Measurements from ENCODE around the gene BRSK2. TPM values are rescaled to one million over a fixed set of nuclear protein-coding genes. Genes with fewer than 3 reads are reported as not detected.
"Not testable (repeated sequence)": the region's sequence is repeated elsewhere in the genome, so short reads cannot be mapped to it uniquely, and the experiment has no call there.

BRSK2 gene
- total RNA-seq, 2 experiments from 2014 or later, result 0.46 to 0.97 TPM

DNA sequence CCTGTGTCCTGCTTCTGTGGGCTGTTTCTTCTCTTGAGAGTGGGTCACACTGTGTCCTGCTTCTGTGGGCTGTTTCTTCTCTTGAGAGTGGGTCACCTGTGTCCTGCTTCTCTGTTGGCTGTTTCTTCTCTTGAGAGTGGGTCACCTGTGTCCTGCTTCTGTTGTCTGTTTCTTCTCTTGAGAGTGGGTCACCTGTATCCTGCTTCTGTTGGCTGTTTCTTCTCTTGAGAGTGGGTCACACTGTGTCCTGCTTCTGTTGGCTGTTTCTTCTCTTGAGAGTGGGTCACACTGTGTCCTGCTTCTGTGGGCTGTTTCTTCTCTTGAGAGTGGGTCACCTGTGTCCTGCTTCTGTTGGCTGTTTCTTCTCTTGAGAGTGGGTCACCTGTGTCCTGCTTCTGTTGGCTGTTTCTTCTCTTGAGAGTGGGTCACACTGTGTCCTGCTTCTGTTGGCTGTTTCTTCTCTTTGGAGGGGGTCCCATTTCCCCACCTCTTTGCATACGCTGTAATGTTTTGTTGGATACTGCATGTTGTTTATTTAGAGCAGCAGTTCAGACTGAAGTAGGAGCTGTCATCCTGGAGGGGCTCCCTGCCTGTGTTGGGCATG, 28.6 kb downstream of the BRSK2 start:
- not testable (repeated sequence) for H3K27me3 Mint-ChIP-seq, H3K4me1 Mint-ChIP-seq, DNase-seq, H3K36me3 Mint-ChIP-seq, H3K4me3 Mint-ChIP-seq, H3K27ac Mint-ChIP-seq
- peaks cover 16% of the 10 kb centered on the region for H3K9me3 Mint-ChIP-seq

DNA sequence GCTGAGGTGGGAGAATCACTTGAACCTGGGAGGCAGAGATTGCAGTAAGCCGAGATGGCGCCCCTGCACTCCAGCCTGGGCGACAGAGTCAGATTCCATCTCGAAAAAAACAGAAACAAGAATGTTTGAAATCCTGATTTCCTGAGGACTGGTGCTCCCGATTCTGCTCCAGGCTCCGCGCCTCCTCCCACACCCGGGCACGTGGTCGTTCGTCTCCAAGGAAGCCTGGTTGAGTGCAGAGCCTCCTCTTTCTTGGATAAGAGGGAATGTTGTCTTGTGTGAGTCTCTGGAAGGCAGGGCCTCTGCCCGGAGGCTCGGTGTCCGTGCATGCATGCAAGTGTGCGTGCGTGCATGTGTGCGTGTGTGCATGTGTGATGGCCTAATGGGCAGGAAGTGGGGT, 30.1 kb downstream of the BRSK2 start:
- no peak overlapping the region for H3K4me3 Mint-ChIP-seq
- H3K36me3 Mint-ChIP-seq, result peaks cover 4% of the 10 kb centered on the region

DNA sequence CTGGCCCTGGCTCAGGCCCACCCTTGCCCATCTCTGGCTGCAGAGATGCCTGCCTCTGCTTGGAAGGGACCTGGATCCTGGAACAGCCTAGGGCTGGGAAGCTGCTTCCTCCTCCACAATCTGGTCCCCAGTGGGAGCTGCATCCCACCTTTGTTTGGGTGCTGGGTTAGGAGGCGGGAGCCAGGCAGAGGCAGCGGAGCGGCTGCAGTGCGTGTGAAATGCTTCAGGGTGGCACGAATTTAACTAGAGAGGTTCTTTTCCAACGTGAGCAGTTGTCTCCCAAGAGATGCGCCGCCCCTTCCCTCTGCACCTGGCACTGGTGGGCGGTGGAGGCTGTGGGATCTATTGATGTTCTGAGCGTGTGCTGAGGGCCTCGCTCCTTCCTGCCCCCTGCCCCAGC, 31.6 kb downstream of the BRSK2 start:
- H3K4me3 Mint-ChIP-seq, result no peak overlapping the region
- DNase-seq, result no peak
- peaks cover 4% of the 10 kb centered on the region for H3K36me3 Mint-ChIP-seq
- H3K27ac Mint-ChIP-seq, result no peak overlapping the region
- peaks cover 14% of the 10 kb centered on the region for H3K9me3 Mint-ChIP-seq
- H3K4me1 Mint-ChIP-seq, result no peaks in the 10 kb centered on the region
- peaks cover 3% of the 10 kb centered on the region for H3K27me3 Mint-ChIP-seq

More for the DNA sequence above, 30.1 kb downstream of the BRSK2 start:
- peaks cover 16% of the 10 kb centered on the region for H3K9me3 Mint-ChIP-seq
- no peaks in the 10 kb centered on the region for H3K4me1 Mint-ChIP-seq
- no peak overlapping the region for H3K27ac Mint-ChIP-seq
- DNase-seq, result no peak
- no peaks in the 10 kb centered on the region for H3K27me3 Mint-ChIP-seq

DNA sequence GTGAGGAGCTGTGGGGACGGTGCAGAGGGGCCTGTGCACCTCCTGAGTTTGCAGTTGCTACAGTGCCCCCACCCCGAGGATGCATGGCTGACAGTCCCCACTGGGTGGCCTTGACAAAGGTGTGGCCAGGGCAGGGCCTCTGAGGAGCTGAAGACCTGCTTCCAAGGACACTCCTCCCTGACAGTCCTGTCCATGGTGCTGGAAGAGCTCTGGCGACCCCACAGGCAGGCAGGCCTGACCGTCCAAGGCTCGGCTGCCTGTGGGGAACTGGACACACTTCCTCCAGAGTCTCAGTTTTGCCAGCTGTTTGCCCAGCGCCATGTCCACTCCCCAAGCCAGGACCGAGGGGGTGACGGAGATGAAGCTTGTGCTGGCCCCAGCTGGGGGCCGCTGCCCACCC, 32.7 kb downstream of the BRSK2 start:
- H3K36me3 Mint-ChIP-seq, result peaks cover 2% of the 10 kb centered on the region
- DNase-seq, result no peak
- H3K4me1 Mint-ChIP-seq, result no peaks in the 10 kb centered on the region
- no peak overlapping the region for H3K4me3 Mint-ChIP-seq
- no peak overlapping the region for H3K27ac Mint-ChIP-seq
- H3K27me3 Mint-ChIP-seq, result peaks cover 3% of the 10 kb centered on the region
- H3K9me3 Mint-ChIP-seq, result peaks cover 9% of the 10 kb centered on the region

DNA sequence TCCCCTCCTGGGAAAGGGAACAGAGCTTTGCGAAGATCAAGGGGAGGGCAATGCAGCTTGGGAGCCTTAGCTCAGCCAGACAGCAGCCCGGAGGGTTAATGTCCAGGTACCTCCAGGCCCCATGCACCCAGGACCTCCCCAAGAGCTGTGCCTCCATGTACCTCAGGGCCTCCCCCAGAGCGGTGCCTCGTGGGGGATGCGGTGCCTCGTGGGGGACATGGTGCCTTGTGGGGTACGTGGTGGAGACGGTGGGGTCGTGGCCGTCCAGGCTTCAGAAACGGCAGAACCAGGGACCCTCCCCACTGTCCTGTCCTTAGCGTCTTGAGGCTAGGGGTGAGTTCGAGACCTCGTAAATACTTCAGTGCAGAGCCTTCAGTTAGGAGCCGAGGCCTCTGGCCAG, 33.2 kb downstream of the BRSK2 start:
- Mint-ChIP-seq H3K4me3 (no peak overlapping the region), H3K27ac (no peak overlapping the region), H3K9me3 (peaks cover 9% of the 10 kb centered on the region), H3K27me3 (peaks cover 3% of the 10 kb centered on the region), H3K36me3 (peaks cover 2% of the 10 kb centered on the region), H3K4me1 (no peaks in the 10 kb centered on the region)
- no peak for DNase-seq

DNA sequence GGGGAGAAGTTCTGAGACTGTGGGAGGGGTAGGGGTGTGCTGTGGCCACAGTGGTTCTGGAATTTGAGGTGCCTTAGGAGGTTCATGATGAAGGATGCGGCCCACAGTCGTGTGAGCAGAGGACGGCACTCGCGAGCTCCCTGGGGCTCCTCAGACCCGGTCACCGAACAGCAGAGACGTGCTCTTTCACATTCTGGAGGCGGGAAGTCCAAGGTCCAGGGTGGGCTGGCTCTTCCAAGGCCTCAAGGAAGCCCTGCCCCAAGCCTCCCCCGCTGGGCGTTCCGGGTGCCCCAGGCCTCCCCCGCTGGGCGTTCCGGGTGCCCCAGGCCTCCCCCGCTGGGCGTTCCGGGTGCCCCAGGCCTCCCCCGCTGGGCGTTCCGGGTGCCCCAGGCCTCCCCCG, 33.7 kb downstream of the BRSK2 start:
- not testable (repeated sequence) for H3K36me3 Mint-ChIP-seq, H3K4me1 Mint-ChIP-seq, H3K27ac Mint-ChIP-seq, DNase-seq, H3K27me3 Mint-ChIP-seq, H3K4me3 Mint-ChIP-seq, H3K9me3 Mint-ChIP-seq

DNA sequence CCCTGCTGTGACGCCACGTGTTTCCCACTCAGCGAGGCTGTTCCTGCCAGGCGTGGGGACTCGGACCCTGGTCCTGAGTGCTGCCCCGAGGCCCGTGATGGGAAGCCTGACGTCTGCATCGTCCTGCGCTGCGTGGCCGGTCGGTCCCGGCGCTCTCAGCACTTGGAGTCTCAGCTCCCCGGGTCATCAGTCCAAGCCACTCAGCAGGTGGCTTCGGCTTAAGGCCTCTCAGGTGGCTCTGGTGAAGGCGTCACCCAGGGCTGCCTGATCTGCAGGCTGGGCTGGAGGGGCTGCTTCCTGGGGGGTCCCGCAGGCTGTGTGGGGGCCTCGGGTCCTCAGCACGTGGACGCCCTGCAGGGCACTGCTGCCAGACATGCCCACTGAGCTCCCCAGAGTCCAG, 35.3 kb downstream of the BRSK2 start:
- DNase-seq, result no peak
- Mint-ChIP-seq H3K27ac (no peak overlapping the region), H3K4me3 (no peak overlapping the region), H3K27me3 (peaks cover 3% of the 10 kb centered on the region), H3K36me3 (no peaks in the 10 kb centered on the region), H3K4me1 (no peaks in the 10 kb centered on the region), H3K9me3 (peaks cover 2% of the 10 kb centered on the region)

DNA sequence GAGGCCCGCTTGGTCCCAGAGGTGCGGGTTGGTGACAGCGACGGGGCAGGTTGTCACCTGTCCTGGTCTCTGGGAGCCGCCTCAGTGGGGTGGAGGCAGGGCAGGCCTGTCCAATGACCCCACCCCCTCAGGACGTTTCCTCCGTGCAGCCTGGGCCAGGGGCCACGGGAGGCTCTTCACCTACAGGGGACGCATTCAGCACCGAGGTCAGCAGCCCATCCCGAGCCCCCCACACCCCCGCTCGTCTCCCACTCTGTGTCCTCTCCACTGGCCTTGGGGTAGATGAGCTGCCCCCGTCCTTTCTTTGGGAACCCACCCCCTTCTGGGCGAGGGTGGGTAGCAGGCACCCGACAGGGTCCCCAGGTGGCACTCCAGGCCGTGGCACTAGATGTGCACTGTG, 35.7 kb downstream of the BRSK2 start:
- Mint-ChIP-seq H3K9me3 (peaks cover 2% of the 10 kb centered on the region), H3K4me3 (no peak overlapping the region), H3K4me1 (no peaks in the 10 kb centered on the region), H3K27ac (no peak overlapping the region), H3K36me3 (no peaks in the 10 kb centered on the region), H3K27me3 (peaks cover 3% of the 10 kb centered on the region)
- DNase-seq, result no peak

DNA sequence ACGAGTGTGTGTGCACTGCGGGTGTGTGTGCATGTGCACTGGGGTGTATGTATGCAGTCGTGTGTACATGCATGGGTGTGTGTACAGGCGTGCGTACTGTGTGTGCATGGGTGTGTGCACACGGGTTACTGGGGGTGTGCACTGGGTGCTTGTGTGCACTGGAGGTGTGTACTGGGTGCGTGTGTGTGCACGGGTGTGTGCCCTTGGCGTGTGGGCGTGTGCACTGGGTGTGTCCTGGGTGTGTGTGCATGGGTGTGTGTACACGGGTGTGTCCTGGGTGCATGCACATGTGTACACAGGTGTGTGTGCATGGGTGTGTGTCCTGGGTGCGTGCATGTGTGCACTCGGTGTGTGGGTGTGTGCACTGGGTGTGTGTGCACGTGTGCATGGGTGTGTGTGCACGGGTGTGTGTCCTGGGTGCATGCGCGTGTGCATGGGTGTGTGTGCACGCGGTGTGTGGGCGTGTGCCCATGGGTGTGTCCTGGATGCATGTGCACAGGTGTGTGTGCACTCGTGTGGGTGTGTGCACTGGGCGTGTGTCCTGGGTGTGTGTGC, 39.1 kb downstream of the BRSK2 start:
- Mint-ChIP-seq H3K9me3 (peaks cover 2% of the 10 kb centered on the region), H3K27me3 (peaks cover 3% of the 10 kb centered on the region), H3K4me1 (no peaks in the 10 kb centered on the region), H3K27ac (no peak overlapping the region), H3K36me3 (no peaks in the 10 kb centered on the region), H3K4me3 (no peak overlapping the region)
- DNase-seq, result no peak

DNA sequence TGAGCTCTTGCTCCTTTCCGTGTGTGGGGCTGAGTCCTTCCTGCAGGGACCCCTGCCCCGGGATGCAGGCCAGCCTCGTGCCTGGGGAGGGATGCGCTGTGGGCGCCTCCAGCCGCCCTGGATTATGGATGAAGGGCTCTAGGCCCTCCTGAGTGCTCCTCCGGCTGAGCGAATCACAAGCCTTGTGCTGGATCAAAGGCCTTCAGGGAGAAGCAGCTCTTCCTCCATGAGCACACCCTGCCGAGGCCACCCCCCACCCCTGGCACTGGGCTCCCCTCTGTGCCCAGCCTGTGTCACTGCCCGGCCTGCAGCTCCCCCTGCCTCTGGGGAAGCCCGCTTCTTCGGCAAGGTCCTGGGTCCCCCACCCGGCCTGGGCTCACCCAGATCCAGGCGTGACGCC, 43.8 kb downstream of the BRSK2 start:
- H3K4me3 Mint-ChIP-seq, result no peak overlapping the region
- H3K9me3 Mint-ChIP-seq, result peaks cover 2% of the 10 kb centered on the region
- H3K27me3 Mint-ChIP-seq, result peaks cover 4% of the 10 kb centered on the region
- H3K27ac Mint-ChIP-seq, result no peak overlapping the region
- H3K4me1 Mint-ChIP-seq, result no peaks in the 10 kb centered on the region
- H3K36me3 Mint-ChIP-seq, result no peaks in the 10 kb centered on the region
- DNase-seq, result no peak

DNA sequence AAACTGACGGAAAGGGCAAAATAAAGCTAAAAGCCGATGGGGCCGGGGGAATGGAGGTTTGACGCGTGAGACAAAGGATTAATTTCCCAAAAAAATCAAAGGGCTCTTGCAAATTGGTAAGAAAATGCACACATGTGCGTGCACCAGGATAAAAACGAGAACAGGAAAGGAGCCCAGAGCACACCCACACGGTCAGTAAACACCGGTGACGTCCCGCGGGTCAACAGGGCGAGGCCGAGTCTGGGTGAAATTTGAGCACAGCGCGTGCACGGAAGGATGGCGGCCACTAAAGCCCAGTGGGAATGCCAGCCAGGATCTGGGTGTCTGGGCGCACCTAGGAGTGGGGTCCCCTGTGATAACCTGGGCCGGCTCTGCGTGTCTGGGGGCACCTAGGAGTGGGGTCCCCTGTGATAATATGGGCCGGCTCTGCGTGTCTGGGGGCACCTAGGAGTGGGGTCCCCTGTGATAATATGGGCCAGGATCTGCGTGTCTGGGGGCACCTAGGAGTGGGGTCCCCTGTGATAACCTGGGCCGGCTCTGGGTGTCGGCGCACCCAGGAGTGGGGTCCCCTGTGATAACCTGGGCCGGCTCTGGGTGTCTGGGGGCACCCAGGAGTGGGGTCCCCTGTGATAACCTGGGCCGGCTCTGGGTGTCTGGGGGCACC, 44.4 kb downstream of the BRSK2 start:
- no peaks in the 10 kb centered on the region for H3K36me3 Mint-ChIP-seq

DNA sequence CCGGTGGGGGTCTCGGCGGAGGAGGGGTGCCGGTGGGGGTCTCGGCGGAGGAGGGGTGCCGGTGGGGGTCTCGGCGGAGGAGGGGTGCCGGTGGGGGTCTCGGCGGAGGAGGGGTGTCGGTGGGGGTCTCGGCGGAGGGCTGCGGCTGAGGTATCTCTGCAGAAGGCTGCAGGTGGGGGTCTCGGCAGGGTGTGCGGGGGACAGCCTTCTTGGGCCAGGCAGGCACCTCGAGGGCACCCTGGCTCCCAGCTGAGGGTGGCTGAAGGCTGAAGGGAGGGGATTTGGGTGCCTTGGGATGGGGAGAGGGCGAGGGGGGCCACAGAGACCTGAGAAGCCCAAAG, 45.7 kb downstream of the BRSK2 start:
- not testable (repeated sequence) for H3K4me3 Mint-ChIP-seq, H3K4me1 Mint-ChIP-seq, H3K36me3 Mint-ChIP-seq, DNase-seq, H3K27me3 Mint-ChIP-seq, H3K27ac Mint-ChIP-seq, H3K9me3 Mint-ChIP-seq

More for the DNA sequence above, 44.4 kb downstream of the BRSK2 start:
- H3K4me1 Mint-ChIP-seq, result no peaks in the 10 kb centered on the region
- no peak overlapping the region for H3K27ac Mint-ChIP-seq
- peaks cover under 1% of the 10 kb centered on the region for H3K9me3 Mint-ChIP-seq
- H3K27me3 Mint-ChIP-seq, result peaks cover 4% of the 10 kb centered on the region
- H3K4me3 Mint-ChIP-seq, result no peak overlapping the region
- DNase-seq, result no peak

DNA sequence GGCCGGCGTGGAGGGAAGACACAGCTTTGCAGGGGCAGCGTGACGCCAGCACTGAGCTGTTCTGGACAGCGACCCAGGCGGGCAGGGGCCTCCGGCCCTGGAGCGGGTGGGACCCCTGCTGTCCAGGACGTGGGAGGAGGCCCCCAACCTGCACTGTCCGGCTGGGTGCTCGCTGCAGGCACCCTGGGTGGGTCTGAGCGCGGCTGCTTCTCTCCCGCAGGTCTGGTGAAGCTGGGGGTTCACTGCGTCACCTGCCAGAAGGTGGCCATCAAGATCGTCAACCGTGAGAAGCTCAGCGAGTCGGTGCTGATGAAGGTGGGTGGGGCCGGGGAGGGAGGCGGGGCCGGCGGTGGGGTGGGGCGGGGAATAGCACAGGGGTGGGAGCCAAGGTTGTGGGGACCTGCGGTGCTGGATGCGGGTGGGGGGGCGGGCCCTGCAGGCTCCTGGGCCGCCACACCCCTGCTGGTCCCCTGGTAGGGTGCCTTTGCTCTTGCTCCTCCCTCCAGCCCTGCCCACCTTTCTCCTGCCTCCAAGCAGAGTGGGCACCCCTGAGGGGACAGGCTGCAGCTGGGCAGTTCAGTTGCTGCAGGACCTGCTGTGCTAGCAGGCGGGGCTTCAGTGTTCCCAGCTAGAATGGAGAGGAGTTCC, 46.2 kb downstream of the BRSK2 start:
- Mint-ChIP-seq H3K4me3 (no peak overlapping the region), H3K27me3 (peaks cover 4% of the 10 kb centered on the region), H3K9me3 (no peaks in the 10 kb centered on the region), H3K4me1 (no peaks in the 10 kb centered on the region), H3K36me3 (no peaks in the 10 kb centered on the region), H3K27ac (no peak overlapping the region)
- DNase-seq, result no peak

DNA sequence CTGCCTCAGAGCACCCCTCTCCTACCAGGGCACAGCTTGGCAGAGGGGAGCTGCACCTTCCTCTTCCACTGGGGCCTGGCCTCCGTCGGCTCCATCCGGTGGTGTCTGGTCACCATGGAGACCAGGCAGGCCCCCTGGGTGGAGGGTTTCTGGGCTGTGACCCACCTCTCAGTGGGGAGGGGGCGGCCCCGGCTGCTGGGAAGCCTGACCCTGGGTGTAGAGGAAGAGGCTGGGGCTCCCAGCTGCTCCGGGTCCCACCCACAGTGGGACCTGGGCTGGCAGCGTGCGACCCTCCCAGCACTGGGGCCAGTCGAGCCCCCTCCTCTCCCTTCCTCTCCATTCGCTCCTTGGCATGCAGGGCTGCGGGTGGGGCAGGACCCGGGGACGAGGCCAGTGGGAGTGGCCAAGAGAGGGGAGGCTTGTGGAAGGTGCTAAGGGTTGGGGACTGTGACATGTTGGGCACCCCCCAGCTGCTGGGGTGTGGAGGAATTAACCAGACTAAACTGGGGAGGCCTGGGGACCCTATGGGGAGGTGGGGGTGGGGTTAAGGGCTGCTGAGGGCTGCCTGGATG, 46.8 kb downstream of the BRSK2 start:
- H3K4me1 Mint-ChIP-seq, result no peaks in the 10 kb centered on the region
- no peak overlapping the region for H3K4me3 Mint-ChIP-seq
- H3K9me3 Mint-ChIP-seq, result no peaks in the 10 kb centered on the region
- H3K36me3 Mint-ChIP-seq, result no peaks in the 10 kb centered on the region
- no peak for DNase-seq
- H3K27ac Mint-ChIP-seq, result no peak overlapping the region
- peaks cover 4% of the 10 kb centered on the region for H3K27me3 Mint-ChIP-seq

DNA sequence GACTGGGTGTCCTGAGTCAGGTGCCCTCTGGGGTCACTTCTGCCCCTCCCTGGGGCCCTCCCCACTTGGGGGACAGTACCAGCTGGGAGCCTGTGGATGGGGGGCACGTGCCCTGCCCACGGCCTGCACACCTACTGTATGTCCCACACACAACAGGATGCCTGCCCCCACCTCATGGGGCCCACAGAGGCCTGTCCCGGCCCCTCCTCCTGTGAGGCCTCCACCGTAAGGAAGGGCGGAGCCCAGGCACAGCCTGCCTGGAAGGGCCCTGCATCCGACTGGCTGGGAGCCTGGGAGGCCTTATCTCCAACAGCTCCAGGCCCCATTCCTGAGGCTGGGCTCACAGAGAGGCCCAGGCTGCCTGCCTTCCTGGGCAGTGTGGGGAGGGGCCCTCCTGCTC, 47.8 kb downstream of the BRSK2 start:
- no peak overlapping the region for H3K27ac Mint-ChIP-seq
- no peaks in the 10 kb centered on the region for H3K36me3 Mint-ChIP-seq
- no peak overlapping the region for H3K4me3 Mint-ChIP-seq
- no peaks in the 10 kb centered on the region for H3K9me3 Mint-ChIP-seq
- peaks cover 4% of the 10 kb centered on the region for H3K27me3 Mint-ChIP-seq
- no peak for DNase-seq
- H3K4me1 Mint-ChIP-seq, result no peaks in the 10 kb centered on the region

All from activated naive CD8-positive, alpha-beta T cell treated with anti-CD3 and anti-CD28 coated beads for 36 hours (primary cell).